ENCODE measurements around the gene LCTL.

GRCh38 chr15:66570842-66571478, 5.2 kb upstream of the LCTL start:
- TF ChIP-seq POLR2A (IDR thresholded peaks at IDR 0.05) (no peak), CTCF (IDR thresholded peaks at IDR 0.05) (no peak), POLR2AphosphoS5 (IDR thresholded peaks at IDR 0.05; ENCODE audit: insufficient read depth in 1 of 2, low read depth in 1 of 2) (no peak)

Data from vagina (tissue), 2 donors.